Measurements from ENCODE around the gene INAVA.
A peak's percentile ranks its signal among the peaks of the same experiment; 100 is the strongest.
"Not testable (repeated sequence)": the region's sequence is repeated elsewhere in the genome, so short reads cannot be mapped to it uniquely, and the experiment has no call there.

Gene INAVA

GRCh38 chr1:200951016-200951415 lies 56.3 kb downstream of the INAVA start:
- in situ Hi-C loops (cut with HindIII; ENCODE audit: low pct_ligation_motif_present, low sequenced_read_pairs): no loop called here
- Histone ChIP-seq H3K4me3 (ENCODE audit: low read depth, low read length) (no peak overlapping the region), H3K27ac (no peak overlapping the region), H3K36me3 (replicated peaks) (no peaks in the 10 kb centered on the region), H3K27me3 (replicated peaks) (peaks cover 4% of the 10 kb centered on the region)
- DNase-seq: peak; percentile 9
- TF ChIP-seq, protein P1, sequence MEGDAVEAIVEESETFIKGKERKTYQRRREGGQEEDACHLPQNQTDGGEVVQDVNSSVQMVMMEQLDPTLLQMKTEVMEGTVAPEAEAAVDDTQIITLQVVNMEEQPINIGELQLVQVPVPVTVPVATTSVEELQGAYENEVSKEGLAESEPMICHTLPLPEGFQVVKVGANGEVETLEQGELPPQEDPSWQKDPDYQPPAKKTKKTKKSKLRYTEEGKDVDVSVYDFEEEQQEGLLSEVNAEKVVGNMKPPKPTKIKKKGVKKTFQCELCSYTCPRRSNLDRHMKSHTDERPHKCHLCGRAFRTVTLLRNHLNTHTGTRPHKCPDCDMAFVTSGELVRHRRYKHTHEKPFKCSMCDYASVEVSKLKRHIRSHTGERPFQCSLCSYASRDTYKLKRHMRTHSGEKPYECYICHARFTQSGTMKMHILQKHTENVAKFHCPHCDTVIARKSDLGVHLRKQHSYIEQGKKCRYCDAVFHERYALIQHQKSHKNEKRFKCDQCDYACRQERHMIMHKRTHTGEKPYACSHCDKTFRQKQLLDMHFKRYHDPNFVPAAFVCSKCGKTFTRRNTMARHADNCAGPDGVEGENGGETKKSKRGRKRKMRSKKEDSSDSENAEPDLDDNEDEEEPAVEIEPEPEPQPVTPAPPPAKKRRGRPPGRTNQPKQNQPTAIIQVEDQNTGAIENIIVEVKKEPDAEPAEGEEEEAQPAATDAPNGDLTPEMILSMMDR (IDR thresholded peaks at IDR 0.05; ENCODE audit: low read depth, low read length, missing control alignments): no peak

DNA sequence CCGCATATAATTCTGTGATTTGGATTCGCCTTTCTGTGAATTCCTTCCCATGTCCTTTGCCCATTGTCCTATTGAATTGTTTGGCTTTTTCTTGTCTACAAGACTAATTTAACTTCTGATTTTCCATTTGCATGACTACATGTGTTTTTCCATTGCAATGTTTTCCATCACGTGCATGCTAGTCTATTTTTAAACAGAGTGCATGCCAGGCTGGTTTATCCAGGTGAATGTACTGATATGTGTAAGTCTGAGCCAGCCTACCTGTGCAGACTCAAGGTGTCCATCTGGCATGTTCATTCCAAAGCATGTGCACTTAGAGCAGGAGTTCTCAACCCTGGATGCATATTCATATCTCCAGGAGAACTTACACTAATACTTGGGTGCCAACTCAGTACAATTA lies 59.7 kb downstream of the INAVA start:
- Histone ChIP-seq H3K36me3 (replicated peaks) (no peaks in the 10 kb centered on the region), H3K27ac (no peak overlapping the region), H3K27me3 (replicated peaks) (peaks cover 4% of the 10 kb centered on the region), H3K4me3 (ENCODE audit: low read depth, low read length) (no peak overlapping the region)
- no peak for DNase-seq
- TF ChIP-seq, protein P1 (IDR thresholded peaks at IDR 0.05; ENCODE audit: low read depth, low read length, missing control alignments): no peak
- in situ Hi-C loops (cut with HindIII; ENCODE audit: low pct_ligation_motif_present, low sequenced_read_pairs): no loop called here

DNA sequence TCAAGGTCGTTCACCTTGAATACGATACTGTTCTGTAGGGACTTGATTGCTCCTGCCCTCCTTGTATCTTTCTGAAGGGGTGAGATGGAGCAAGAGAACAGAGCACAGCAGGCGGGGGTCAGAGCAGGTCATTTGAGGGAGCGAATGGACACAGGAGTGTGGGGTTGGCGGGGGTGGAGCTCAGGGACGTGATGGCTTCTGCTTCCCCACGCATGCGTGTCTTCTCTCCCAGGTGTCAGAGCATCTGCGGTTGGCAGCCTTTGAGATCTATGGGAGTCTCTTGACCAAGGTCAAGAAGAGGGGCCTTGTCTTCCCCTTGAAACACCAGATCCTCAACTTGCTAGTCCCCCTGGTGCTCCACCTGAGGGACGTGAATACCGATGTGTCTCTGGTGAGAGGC lies 63.9 kb downstream of the INAVA start:
- in situ Hi-C loops (cut with HindIII; ENCODE audit: low pct_ligation_motif_present, low sequenced_read_pairs): no loop called here
- no peaks in the 10 kb centered on the region for H3K36me3 ChIP-seq (replicated peaks)
- H3K4me3 ChIP-seq (ENCODE audit: low read depth, low read length): no peak overlapping the region
- no peaks in the 10 kb centered on the region for H3K27me3 ChIP-seq (replicated peaks)
- TF ChIP-seq, protein P1 (IDR thresholded peaks at IDR 0.05; ENCODE audit: low read depth, low read length, missing control alignments): no peak
- no peak for DNase-seq
- no peak overlapping the region for H3K27ac ChIP-seq

GRCh38 chr1:200959411-200959921 lies 64.8 kb downstream of the INAVA start:
- TF ChIP-seq, protein P1 (IDR thresholded peaks at IDR 0.05; ENCODE audit: low read depth, low read length, missing control alignments): no peak
- Histone ChIP-seq H3K27ac (no peak overlapping the region), H3K4me3 (ENCODE audit: low read depth, low read length) (no peak overlapping the region), H3K36me3 (replicated peaks) (no peaks in the 10 kb centered on the region), H3K27me3 (replicated peaks) (no peaks in the 10 kb centered on the region)
- in situ Hi-C loops (cut with HindIII; ENCODE audit: low pct_ligation_motif_present, low sequenced_read_pairs): no loop called here
- DNase-seq: no peak

DNA sequence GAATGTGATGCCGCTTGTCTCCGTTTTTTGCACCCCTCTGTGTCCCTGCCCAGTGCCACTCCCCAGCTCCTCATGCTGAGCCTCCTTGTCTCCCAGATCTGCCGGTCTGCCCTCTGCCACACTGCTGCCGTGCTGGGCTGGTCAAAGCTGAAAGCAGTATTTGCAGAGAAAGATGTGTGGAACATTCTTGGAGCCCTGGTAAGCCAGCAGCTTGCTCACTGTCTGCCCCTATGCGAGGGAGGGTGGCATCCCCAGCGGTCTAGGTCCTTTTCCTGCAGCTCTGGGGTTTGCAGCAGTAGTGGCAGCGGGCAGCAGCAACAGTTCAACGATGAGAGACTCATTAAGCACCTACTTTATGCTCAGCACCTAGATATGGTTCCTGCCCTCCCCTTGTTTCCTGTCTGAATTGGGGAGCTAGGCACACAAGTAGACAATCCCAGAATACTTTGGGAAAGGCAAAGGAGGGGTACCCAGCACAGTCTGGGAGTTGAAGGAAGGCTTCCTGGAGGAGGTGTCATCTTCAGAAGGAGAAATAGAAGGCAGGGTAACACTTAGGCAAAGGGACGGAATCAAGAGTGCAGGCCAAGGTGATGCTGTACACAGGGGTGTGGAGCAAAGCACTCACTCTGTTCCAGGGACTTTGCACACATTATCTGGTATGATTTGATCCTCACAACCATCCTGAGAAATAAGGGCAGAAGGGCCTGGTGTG lies 65.7 kb downstream of the INAVA start:
- no peak overlapping the region for H3K27ac ChIP-seq
- H3K4me3 ChIP-seq (ENCODE audit: low read depth, low read length): no peak overlapping the region
- no peaks in the 10 kb centered on the region for H3K27me3 ChIP-seq (replicated peaks)
- in situ Hi-C loops (cut with HindIII; ENCODE audit: low pct_ligation_motif_present, low sequenced_read_pairs): no loop called here
- TF ChIP-seq, protein P1 (IDR thresholded peaks at IDR 0.05; ENCODE audit: low read depth, low read length, missing control alignments): no peak
- no peak for DNase-seq
- no peaks in the 10 kb centered on the region for H3K36me3 ChIP-seq (replicated peaks)

DNA sequence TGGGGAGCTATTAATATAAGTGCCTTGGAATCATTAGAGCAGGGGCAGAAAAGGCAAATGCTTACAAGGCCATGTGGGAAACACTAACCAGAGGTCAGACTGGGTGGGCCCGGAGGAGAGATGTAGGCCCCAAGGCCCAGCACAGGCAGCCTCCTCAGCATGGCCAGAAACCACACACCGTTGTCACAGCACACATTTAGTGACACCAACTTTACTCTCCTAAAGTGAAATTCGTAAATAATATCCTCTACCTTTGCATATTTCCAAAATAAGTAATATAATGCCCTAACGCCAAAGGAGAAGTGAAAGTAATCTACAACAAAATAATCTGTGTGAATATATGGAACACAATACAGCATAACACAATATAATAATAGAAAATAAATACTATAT lies 66.2 kb downstream of the INAVA start:
- no peak overlapping the region for H3K4me3 ChIP-seq (ENCODE audit: low read depth, low read length)
- TF ChIP-seq, protein P1 (IDR thresholded peaks at IDR 0.05; ENCODE audit: low read depth, low read length, missing control alignments): no peak
- no peak for DNase-seq
- in situ Hi-C loops (cut with HindIII; ENCODE audit: low pct_ligation_motif_present, low sequenced_read_pairs): no loop called here
- H3K27ac ChIP-seq: no peak overlapping the region
- no peaks in the 10 kb centered on the region for H3K36me3 ChIP-seq (replicated peaks)
- no peaks in the 10 kb centered on the region for H3K27me3 ChIP-seq (replicated peaks)

DNA sequence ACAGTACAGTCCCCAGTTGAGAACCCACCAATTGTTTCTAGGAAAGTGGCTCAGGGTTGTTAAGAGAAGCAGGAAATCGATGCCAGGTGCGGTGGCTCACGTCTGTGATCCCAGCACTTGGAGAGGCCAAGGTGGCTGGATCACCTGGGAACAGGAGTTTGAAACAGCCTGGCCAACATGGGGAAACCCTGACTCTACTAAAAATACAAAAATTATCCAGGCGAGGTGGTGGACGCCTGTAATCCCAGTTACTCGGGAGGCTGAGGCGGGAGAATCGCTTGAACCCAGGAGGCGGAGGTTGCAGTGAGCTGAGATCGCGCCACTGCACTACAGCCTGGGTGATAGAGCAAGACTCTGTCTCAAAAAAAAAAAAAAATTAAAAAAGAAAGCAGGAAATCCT lies 67.5 kb downstream of the INAVA start:
- H3K4me3 ChIP-seq (ENCODE audit: low read depth, low read length); H3K27me3 ChIP-seq (replicated peaks); DNase-seq; in situ Hi-C loops (cut with HindIII; ENCODE audit: low pct_ligation_motif_present, low sequenced_read_pairs); H3K36me3 ChIP-seq (replicated peaks); H3K27ac ChIP-seq: not testable (repeated sequence)
